Esophagus squamous epithelium (tissue), 4 donors: Measurements from ENCODE around the gene UNC5C.

ENCODE experiments used
- CTCF ChIP-seq, 6 experiments: fragments of 450-650 bp in 4 of 6; fragments of 200-600 bp in 2 of 6; sonication (generic) in 2 of 6; IDR thresholded peaks; one replicate each; pipeline ENCODE4 v1.5.1; 2016 to 2019; ENCODE audit warnings: antibody characterized with exemption in 6 of 6, mild to moderate bottlenecking in 4 of 6, moderate library complexity in 4 of 6
- POLR2A ChIP-seq, 4 donors: fragments of 450-650 bp; IDR thresholded peaks; one replicate each; pipeline ENCODE4 v1.6.1; 2017; ENCODE audit warnings: antibody characterized with exemption in 4 of 4, mild to moderate bottlenecking in 4 of 4, moderate library complexity in 3 of 4

GRCh38 chr4:95224402-95224801 is 324.4 kb downstream of the UNC5C start:
- TF ChIP-seq CTCF (IDR thresholded peaks at IDR 0.05) (no peak), POLR2A (IDR thresholded peaks at IDR 0.05) (no peak)
